ENCODE results near the gene CLDN6.

The CLDN6 gene

GRCh38 chr16:3010510-3010909, 7.5 kb downstream of the CLDN6 start:
- no peak for DNase-seq

DNA sequence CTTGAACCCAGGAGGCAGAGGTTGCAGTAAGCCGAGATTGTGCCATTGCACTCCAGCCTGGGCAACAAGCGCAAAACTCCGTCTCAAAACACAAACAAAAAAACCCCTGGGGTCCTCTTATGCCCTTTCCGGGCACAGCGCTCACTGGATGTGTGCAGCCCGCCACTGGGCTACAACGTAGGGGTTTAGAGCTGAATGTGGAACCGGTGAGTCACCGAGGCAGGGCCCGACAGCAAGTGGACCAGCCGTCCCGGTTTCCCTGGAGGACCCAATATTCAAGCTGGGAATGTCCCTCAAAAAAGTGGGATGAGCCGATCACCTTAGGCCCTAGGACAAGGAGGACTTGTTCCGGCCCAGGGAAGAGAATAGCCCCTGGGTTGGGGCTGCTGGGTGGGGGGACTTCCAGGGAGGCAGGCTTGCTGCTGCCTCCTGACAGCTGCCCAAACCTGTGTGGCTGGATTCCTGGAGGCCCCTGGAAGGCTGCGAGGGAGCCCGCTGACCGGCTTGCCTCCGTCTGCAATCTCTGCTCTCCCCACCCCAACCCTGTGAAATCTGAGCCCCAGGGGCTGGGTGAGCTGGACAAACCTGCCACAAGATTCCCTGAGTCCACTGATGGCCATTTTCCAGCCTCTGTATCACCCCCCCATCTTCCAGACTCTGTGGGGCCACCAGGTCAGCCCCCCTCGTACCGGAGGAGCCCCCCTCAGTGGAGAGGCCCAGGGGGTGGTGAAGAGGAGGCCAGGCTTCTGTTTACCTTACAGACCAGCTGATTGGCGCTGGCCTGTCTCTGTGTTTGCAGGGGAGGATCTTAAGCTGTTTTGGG, 8.2 kb downstream of the CLDN6 start:
- DNase-seq, result no peak

GRCh38 chr16:3008690-3009037, 9.3 kb downstream of the CLDN6 start:
- no peak for DNase-seq

GRCh38 chr16:3007957-3008689, 9.9 kb downstream of the CLDN6 start:
- no peak for DNase-seq

- no peak for DNase-seq
Observed at GRCh38 chr16:3007059-3007956, 10.7 kb downstream of the CLDN6 start.

GRCh38 chr16:3004781-3005284, 13.2 kb downstream of the CLDN6 start:
- DNase-seq, result no peak

DNA sequence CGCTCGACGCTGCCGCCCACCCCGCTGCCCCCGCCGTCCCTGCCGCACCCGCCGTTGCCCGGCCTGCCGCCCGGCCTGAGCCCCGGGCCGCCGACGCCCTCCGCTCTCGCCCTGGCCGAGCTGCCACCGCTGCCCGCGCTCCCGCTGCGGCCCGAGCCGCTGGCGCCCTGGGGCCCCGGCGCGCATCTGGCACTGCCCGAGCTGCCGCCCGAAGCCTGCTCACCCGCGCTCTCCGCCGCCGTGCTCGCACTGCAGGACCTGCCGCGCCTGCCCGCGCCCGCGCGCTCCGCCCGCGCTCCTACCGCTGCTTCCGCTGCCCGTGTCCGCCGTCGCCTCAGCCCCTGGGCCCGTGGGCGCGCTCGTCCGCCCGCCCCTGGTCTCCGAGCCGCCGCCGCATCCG, 13.7 kb downstream of the CLDN6 start:
- no peak for DNase-seq

DNA sequence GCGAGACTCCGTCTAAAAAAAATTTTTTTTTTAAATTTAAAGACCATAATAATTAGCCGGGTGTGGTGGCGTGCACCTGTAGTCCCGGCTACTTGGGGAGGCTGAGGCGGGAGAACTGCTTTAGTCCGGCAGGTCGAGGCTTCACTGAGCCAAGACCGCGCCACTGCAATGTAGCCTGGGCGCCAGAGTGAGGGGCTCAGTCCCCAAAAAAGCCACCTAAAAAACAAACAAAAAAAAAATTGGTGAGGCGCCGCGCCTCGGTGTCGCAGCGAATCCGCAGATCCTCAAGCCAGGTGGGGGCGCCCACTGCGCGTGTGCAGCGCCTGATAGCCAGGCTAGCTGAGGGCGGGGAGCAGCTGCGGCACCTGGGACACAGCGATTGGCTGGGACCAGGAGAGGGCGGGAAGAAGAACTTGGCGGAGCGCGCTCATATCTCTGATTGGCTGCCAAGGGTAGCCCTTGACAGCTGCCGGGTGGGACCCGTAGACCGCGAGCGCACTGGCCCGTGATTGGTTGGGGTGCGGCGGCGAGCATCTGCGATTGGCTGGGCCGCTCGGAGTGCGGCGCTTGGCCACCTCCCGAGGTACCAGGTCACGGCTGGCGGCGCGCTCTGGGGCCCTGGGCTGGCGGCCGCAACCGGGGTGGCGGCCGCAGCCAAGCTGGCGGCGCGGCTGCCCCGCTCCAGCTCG, 14.3 kb downstream of the CLDN6 start:
- peak; percentile 96 for DNase-seq

DNA sequence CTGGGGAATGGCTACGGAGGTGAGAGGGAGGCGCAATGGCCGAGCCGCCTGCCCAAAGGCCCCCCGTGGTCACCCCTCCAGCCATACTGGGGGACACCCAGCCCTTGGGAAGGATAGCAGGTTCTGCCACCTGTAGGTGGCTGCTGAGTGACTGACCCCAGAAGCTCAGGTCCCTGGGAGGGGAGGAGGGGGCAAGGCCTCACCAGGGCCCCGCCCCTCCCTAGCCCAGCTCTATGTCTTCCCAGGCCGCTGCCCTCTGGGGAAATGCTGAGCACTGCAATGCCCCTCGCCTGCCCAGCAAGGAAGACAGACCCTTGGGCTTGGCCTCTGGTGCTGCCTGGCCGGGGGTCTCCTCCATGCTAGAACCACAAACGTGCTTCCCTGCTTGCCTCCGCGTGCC, 16.7 kb downstream of the CLDN6 start:
- no peak for DNase-seq

- no peak for DNase-seq
Observed at GRCh38 chr16:3000540-3000939, 17.4 kb downstream of the CLDN6 start.

GRCh38 chr16:2999929-3000328, 18.1 kb downstream of the CLDN6 start:
- no peak for DNase-seq

GRCh38 chr16:2996298-2996697, 21.7 kb downstream of the CLDN6 start:
- DNase-seq, result no peak

DNA sequence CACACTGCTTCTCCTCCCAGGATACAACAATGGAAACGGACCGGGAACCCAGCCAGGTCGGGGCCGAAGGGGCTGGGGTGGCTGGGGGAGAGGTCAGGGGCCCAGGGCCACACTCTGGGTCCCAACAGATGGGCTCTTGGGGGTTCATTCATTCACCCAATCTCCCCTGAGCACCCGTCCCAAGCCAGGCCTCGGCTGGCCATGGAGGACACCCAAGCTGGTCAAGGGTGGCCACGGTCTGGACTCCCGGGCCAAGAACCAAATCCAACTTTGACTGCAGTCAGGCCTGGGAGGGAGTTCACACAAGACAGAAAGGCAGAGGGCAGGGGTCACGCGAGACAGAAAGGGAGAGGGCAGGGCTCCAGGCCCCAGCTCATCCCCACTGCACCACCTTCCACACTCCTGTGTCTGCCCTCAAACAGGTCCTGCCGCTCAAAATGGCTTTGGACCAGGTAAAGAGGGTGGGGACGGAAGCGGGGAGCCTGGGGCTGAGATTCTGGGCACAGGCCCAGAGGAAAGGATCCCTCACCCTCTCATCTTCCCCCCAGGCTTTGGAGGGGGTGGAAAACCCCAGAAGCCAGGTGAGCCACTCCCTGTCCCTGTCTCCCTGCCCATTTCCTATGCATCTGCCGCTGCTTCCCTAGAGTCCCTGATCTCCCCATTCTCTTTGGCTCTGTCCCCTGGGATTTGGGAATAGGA, 25.5 kb downstream of the CLDN6 start:
- no peak for DNase-seq

DNA sequence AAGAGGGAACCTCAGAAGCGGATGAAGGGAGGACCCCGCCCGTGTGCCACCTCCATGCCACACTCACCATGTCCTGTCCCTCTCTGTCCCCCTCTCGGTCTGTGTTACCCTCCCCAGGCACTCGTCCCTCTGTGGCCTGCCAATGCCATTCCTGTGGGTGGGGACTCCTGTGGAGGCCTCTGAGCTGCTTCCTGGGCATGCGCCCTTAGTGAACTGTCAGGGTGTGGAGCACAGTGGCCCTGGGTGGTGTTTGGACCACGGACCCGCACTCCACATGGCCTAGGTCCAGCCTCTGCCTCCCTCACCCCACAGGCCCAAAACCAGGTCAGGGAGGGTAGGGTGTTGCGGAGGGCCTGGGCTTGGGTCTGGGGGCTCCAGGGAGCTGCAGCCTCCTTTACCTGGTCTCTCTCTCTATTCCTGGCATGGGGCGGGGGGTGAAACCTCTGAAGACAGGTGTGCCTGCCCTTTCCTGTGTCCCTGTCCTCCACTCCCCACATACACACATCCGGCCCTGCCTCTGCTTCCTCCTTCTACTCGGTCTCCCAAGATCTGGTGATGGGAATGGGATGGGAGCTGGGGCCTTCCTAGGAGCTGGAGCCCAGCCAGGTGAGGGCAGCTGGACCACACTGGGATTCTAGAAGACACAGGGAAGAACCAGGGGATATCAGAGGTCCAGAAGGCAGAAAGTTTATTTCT, 26.3 kb downstream of the CLDN6 start:
- no peak for DNase-seq

DNA sequence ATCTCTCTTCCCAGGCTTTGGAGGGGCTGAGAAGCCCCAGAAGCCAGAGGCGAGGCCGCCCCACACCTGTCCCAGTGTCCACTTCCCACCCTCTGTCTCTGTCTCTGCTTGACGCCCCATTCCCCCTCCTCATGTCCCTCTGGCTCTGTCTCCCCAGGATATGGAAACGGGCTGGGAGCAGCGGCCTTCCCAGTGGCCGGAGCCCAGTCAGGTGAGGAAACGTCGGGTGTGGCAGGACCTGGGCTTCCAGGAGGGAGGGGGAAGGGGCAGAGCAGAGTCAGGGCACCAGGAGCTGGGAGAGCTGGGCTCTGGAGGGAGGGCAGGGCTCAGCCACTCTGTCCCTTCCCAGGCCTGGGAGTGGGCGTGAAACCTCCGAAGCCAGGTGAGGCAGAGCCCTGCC, 27.1 kb downstream of the CLDN6 start:
- DNase-seq, result no peak

DNA sequence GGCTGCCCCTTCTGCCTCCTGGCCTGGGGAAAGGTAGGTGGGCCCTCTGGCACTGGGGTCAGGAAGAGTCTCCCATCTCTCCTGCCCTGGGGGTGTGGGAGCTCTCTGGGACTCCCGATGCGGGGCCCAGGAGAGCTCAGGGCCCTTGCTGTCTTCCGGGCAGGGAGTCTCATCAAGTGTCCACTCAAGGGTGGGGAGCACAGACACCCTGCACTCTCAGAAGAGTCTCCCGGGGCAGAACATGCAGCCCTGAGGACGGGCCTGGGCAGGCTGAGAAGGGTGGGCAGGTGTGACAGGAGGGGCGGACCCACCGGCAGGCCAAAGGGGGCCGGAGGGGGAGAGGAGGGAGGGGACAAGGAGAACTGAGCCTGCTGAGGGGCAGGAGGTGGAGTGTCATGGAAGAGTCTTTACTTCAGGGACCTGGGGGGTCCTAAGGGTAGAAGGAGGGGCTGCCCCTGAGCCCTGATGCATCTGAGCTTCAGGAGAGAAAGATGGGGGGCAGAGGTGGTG, 29.3 kb downstream of the CLDN6 start:
- no peak for DNase-seq

- no peak for DNase-seq
Observed at GRCh38 chr16:2987833-2988232, 30.1 kb downstream of the CLDN6 start.

DNA sequence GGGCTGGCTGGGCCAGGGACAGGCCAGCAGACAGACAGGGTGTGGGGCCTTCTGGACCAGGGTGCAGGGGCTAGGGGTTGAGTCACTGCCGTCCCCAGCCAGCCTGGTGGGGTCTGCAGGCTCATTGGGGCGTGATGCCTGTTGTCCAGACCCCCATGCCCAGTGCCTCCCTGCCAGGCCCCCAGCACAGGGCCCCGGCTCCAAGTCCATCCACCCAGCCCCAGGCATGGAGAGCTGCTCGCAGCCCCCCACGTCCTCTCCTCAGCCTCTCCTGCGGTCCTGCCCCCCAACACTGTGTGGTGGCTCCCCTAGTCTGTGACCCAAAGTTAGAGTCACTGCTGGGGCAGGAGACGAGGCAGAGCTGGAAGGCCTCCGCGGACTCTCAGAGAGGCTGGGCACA, 30.7 kb downstream of the CLDN6 start:
- no peak for DNase-seq

DNA sequence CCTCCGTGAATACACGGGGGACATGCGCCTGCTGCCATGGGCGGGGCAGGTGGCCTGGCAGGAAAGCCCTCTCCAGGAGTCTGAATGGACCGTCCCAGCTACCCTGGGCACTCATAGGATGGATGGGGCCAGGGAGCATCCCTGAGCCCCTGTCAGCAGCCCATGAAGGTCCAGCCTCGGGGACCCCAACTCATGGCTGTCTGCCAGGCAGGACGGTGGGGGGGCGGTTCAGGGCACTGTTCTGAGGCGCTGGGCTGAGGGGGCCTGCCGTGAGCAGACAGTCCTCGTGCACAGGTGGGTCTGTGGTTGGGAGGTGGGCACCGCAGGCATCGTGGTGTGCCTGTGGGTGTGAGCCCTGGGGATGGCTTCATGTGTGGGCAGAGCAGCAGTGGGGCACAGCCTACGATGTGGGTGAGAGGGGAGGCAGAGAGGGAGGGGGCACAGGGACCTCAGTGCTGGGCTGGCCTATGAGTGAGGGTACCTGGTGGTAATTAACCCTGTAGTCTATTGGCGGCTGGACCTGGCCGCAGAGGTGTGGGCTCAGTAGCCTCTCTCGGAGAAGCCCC, 31.3 kb downstream of the CLDN6 start:
- no peak for DNase-seq

DNA sequence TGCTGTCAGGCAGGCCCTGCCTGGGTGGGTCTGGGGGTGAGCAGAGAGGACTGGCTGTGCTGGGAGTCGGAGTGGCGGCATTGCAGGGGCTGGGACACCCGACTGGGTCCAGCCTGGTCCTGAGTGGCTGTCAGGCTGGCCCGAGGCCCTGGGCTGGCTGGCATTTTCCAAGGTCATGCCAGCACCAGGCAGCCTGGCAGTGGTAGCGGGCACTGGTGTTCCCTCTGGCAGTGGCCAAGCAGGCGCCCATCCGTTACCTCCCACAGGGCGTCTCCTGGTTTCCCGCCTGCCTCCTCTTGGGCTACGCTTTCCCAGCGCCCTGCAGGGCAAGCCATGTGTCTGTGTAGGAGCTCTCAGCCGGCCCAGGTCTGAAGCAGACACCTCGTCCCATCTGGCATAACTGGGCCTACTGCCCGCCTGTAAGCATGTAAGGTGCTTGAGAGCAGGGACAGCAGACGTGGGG, 32.1 kb downstream of the CLDN6 start:
- DNase-seq, result no peak

DNA sequence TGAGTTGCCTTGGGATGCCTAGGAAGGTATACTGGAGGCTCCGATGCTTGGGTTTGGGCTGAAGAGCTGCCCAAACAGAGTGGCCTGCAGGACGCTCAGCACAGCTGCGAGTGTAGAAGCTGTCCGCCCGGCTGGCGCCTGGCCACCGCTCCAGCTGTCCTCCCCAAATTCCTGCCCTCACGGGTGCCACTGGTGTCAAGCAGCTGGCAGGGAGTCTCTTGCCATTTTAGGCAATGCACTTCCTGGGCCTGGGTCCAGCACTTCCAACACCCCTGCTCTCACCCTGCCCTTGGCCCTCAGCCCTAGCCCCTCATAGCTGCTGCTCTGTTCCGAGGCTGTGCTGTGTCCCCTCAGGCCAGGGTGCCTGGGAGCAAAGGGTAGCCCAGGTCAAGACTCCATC, 32.5 kb downstream of the CLDN6 start:
- no peak for DNase-seq
